KMS-11 (cell line): Measurements from ENCODE around the gene REN.

Source experiments
- H2AFZ ChIP-seq: fragments of 200-600 bp; sonication (generic); 2 replicates; pipeline ENCODE4 v1.6.1; 2016; ENCODE audit warnings: antibody characterized with exemption, mixed run types, low read depth
- H3K27ac ChIP-seq: fragments of 200-600 bp; sonication (generic); 2 replicates; pipeline ENCODE4 v1.6.1; 2016; ENCODE audit warnings: mild to moderate bottlenecking, mixed run types
- H3K27me3 ChIP-seq: fragments of 200-600 bp; sonication (generic); 2 replicates; pipeline ENCODE4 v1.6.1; 2017; ENCODE audit warnings: mild to moderate bottlenecking, low read depth, mixed run types, moderate library complexity; ENCODE audit not compliant: insufficient read depth
- H3K36me3 ChIP-seq: fragments of 200-600 bp; sonication (generic); 2 replicates; pipeline ENCODE4 v1.6.1; 2017; ENCODE audit warnings: mild to moderate bottlenecking, mixed run types; ENCODE audit not compliant: insufficient read depth
- H3K4me1 ChIP-seq: fragments of 200-600 bp; sonication (generic); 2 replicates; pipeline ENCODE4 v1.6.1; 2016; ENCODE audit warnings: mild to moderate bottlenecking, low read depth, mixed run types; ENCODE audit not compliant: poor library complexity, severe bottlenecking
- H3K4me2 ChIP-seq: fragments of 200-600 bp; sonication (generic); 2 replicates; pipeline ENCODE4 v1.7.0; 2016; ENCODE audit warnings: mild to moderate bottlenecking, mixed run types
- H3K4me3 ChIP-seq: fragments of 200-600 bp; sonication (generic); IDR thresholded peaks from 2 replicates; pipeline ENCODE4 v1.6.1; 2017; ENCODE audit warnings: low read depth, low read length, mixed read lengths; ENCODE audit not compliant: insufficient read depth
- H3K79me2 ChIP-seq: fragments of 200-600 bp; sonication (generic); 2 replicates; pipeline ENCODE4 v1.6.1; 2016; ENCODE audit warnings: low read depth, mixed run types; ENCODE audit not compliant: insufficient read depth
- H3K9ac ChIP-seq: fragments of 200-600 bp; sonication (generic); 2 replicates; pipeline ENCODE4 v1.6.1; 2016; ENCODE audit warnings: mild to moderate bottlenecking, mixed run types
- H4K20me1 ChIP-seq: fragments of 200-600 bp; sonication (generic); 2 replicates; pipeline ENCODE4 v1.6.1; 2016; ENCODE audit warnings: mild to moderate bottlenecking, mixed run types; ENCODE audit not compliant: insufficient read depth
- CTCF ChIP-seq: fragments of 200-600 bp; sonication (generic); conservative IDR thresholded peaks from 2 replicates; pipeline ENCODE4 v1.6.1; 2017; ENCODE audit warnings: low read depth, mild to moderate bottlenecking, antibody characterized with exemption, low read length, moderate library complexity, mixed read lengths

The REN gene

GRCh38 chr1:204152310-204153044 lies 13.7 kb downstream of the REN start:
- H3K9ac ChIP-seq = no peak overlapping the region
- H3K79me2 ChIP-seq = no peaks in the 10 kb centered on the region
- H3K4me3 ChIP-seq = no peak overlapping the region
- peaks cover 11% of the 10 kb centered on the region; the same call in 1 of the 2 replicates for H3K27me3 ChIP-seq
- H4K20me1 ChIP-seq = no peaks in the 10 kb centered on the region
- no peak for TF ChIP-seq CTCF
- H2AFZ ChIP-seq = peak overlapping the region; percentile 15; the same call in 1 of the 2 replicates
- H3K4me2 ChIP-seq = no peak overlapping the region; the same call in 1 of the 2 replicates
- no peak overlapping the region for H3K27ac ChIP-seq
- no peaks in the 10 kb centered on the region for H3K4me1 ChIP-seq
- H3K36me3 ChIP-seq = no peaks in the 10 kb centered on the region

- Histone ChIP-seq H3K27me3 (peaks cover 7% of the 10 kb centered on the region; the same call in 1 of the 2 replicates), H2AFZ (peak within 1 kb of the TSS; percentile 15; the same call in 1 of the 2 replicates), H3K4me1 (no peaks in the 10 kb centered on the region), H3K36me3 (no peaks in the 10 kb centered on the region), H3K9ac (no peak within 1 kb of the TSS), H4K20me1 (no peaks in the 10 kb centered on the region), H3K79me2 (no peaks in the 10 kb centered on the region), H3K4me2 (no peak within 1 kb of the TSS; the same call in 1 of the 2 replicates), H3K4me3 (no peak within 1 kb of the TSS), H3K27ac (no peak within 1 kb of the TSS)
- TF ChIP-seq CTCF = no peak
These were observed 14.4 kb downstream of the REN start, which contains the start of gene ETNK2 for GRCh38 chr1:204151552-204152309. Gene ETNK2 (minus strand): TSS chr1:204152044. CDS start chr1:204151852, 192 bp downstream.

- no peak overlapping the region for H3K4me3 ChIP-seq
- no peak overlapping the region for H3K4me2 ChIP-seq
- H3K36me3 ChIP-seq = no peaks in the 10 kb centered on the region
- no peaks in the 10 kb centered on the region for H3K79me2 ChIP-seq
- no peaks in the 10 kb centered on the region for H3K4me1 ChIP-seq
- no peaks in the 10 kb centered on the region for H4K20me1 ChIP-seq
- no peak overlapping the region for H2AFZ ChIP-seq
- no peak overlapping the region for H3K27ac ChIP-seq
- no peak overlapping the region for H3K9ac ChIP-seq
- TF ChIP-seq CTCF = no peak
- H3K27me3 ChIP-seq = peaks cover 14% of the 10 kb centered on the region; the same call in 1 of the 2 replicates
These were observed 15.2 kb downstream of the REN start for GRCh38 chr1:204150702-204151551.
